H9 (cell line): Measurements from ENCODE around the gene DPF1. TPM values are rescaled to one million over a fixed set of nuclear protein-coding genes. Genes with fewer than 3 reads are reported as not detected.

Source experiments
- DNase-seq: peaks from one replicate; pipeline ENCODE4 v3.0.0-alpha.2; 2017
- H2AFZ ChIP-seq: one replicate; pipeline ENCODE4 v1.6.1; 2013; ENCODE audit warnings: mild to moderate bottlenecking, low read length, control low read depth, moderate library complexity
- H2AK5ac ChIP-seq: 2 replicates; pipeline ENCODE4 v1.6.1; 2013; ENCODE audit warnings: low read length, control low read depth, mixed read lengths; ENCODE audit not compliant: insufficient read length
- H2BK120ac ChIP-seq: one replicate; pipeline ENCODE4 v1.6.1; 2013; ENCODE audit warnings: low read depth, mild to moderate bottlenecking, low read length, control low read depth, inconsistent platforms; ENCODE audit not compliant: poor library complexity, severe bottlenecking
- H2BK12ac ChIP-seq: 2 replicates; pipeline ENCODE4 v1.6.1; 2013; ENCODE audit warnings: low read length, control low read depth, mixed read lengths, low read depth; ENCODE audit not compliant: insufficient read length
- H2BK15ac ChIP-seq: 2 replicates; pipeline ENCODE4 v1.6.1; 2013; ENCODE audit warnings: low read depth, low read length, control low read depth
- H2BK20ac ChIP-seq: one replicate; pipeline ENCODE4 v1.6.1; 2013; ENCODE audit warnings: low read depth, mild to moderate bottlenecking, low read length, control low read depth, inconsistent platforms; ENCODE audit not compliant: poor library complexity, severe bottlenecking
- H2BK5ac ChIP-seq: 2 replicates; pipeline ENCODE4 v1.6.1; 2013; ENCODE audit warnings: low read length, control low read depth, mixed read lengths; ENCODE audit not compliant: insufficient read length
- H3K14ac ChIP-seq: 2 replicates; pipeline ENCODE4 v1.6.1; 2013; ENCODE audit warnings: low read length, control low read depth; ENCODE audit not compliant: insufficient read depth
- H3K18ac ChIP-seq: 2 replicates; pipeline ENCODE4 v1.6.1; 2013; ENCODE audit warnings: low read depth, mild to moderate bottlenecking, mixed read lengths, low read length, control low read depth; ENCODE audit not compliant: insufficient read length
- H3K23ac ChIP-seq: 2 replicates; pipeline ENCODE4 v1.6.1; 2013; ENCODE audit warnings: low read length, control low read depth, mixed read lengths, low read depth; ENCODE audit not compliant: insufficient read length
- H3K23me2 ChIP-seq: 2 replicates; pipeline ENCODE4 v1.6.1; 2013; ENCODE audit warnings: low read depth, mild to moderate bottlenecking, mixed read lengths, low read length, control low read depth; ENCODE audit not compliant: insufficient read length, poor library complexity, severe bottlenecking
- H3K27ac ChIP-seq: 2 replicates; pipeline ENCODE4 v1.5.1; 2013; ENCODE audit warnings: low read length, control low read depth, mixed read lengths, low read depth; ENCODE audit not compliant: insufficient read length
- H3K27me3 ChIP-seq: 2 replicates; pipeline ENCODE4 v1.6.1; 2013; ENCODE audit warnings: low read length, control low read depth, inconsistent platforms; ENCODE audit not compliant: insufficient read depth
- H3K4ac ChIP-seq: 2 replicates; pipeline ENCODE4 v1.6.1; 2013; ENCODE audit warnings: low read depth, mild to moderate bottlenecking, control low read depth, inconsistent platforms, low read length, moderate library complexity
- H3K4me1 ChIP-seq: 2 replicates; pipeline ENCODE4 v1.6.1; 2013; ENCODE audit warnings: low read length, control low read depth, inconsistent platforms; ENCODE audit not compliant: insufficient read depth
- H3K4me2 ChIP-seq: 2 replicates; pipeline ENCODE4 v1.6.1; 2013; ENCODE audit warnings: low read length, control low read depth, mixed read lengths; ENCODE audit not compliant: insufficient read length, insufficient read depth
- H3K56ac ChIP-seq: 2 replicates; pipeline ENCODE4 v1.6.1; 2013; ENCODE audit warnings: low read depth, mild to moderate bottlenecking, mixed read lengths, low read length, control low read depth; ENCODE audit not compliant: insufficient read length
- H3K79me1 ChIP-seq: 2 replicates; pipeline ENCODE4 v1.6.1; 2013; ENCODE audit warnings: low read depth, mild to moderate bottlenecking, moderate library complexity, low read length, control low read depth, inconsistent platforms; ENCODE audit not compliant: insufficient read depth, poor library complexity, severe bottlenecking
- H3K79me2 ChIP-seq: 2 replicates; pipeline ENCODE4 v1.6.1; 2013; ENCODE audit warnings: low read length, control low read depth, inconsistent platforms; ENCODE audit not compliant: insufficient read depth
- H3K9ac ChIP-seq: 2 replicates; pipeline ENCODE4 v1.6.1; 2013; ENCODE audit warnings: low read length, control low read depth, mixed read lengths; ENCODE audit not compliant: insufficient read length; ENCODE audit errors: extremely low read depth
- H3K9me3 ChIP-seq: one replicate; pipeline ENCODE4 v1.6.1; 2013; ENCODE audit warnings: low read depth, low read length, inconsistent platforms; ENCODE audit not compliant: control insufficient read depth
- H3T11ph ChIP-seq: one replicate; pipeline ENCODE4 v1.6.1; 2013; ENCODE audit warnings: mild to moderate bottlenecking, low read length, control low read depth, inconsistent platforms
- H4K20me1 ChIP-seq: one replicate; pipeline ENCODE4 v1.6.1; 2013; ENCODE audit not compliant: control insufficient read depth, insufficient read length, insufficient read depth
- H4K5ac ChIP-seq: 2 replicates; pipeline ENCODE4 v1.6.1; 2013; ENCODE audit warnings: low read depth, mild to moderate bottlenecking, mixed read lengths, low read length, control low read depth; ENCODE audit not compliant: insufficient read length
- H4K8ac ChIP-seq: replicated peaks from 2 replicates; pipeline ENCODE4 v1.6.1; 2013; ENCODE audit warnings: low read length, control low read depth, mixed read lengths, low read depth; ENCODE audit not compliant: insufficient read length
- H4K91ac ChIP-seq: 2 replicates; pipeline ENCODE4 v1.6.1; 2013; ENCODE audit warnings: low read depth, mild to moderate bottlenecking, moderate library complexity, mixed read lengths, low read length, control low read depth; ENCODE audit not compliant: insufficient read length
- H3K27ac Mint-ChIP-seq, 3 experiments: 2 replicates in 2 of 3; 3 replicates in 1 of 3; pipeline ENCODE4 v1.8.0; 2020 to 2021; ENCODE audit warnings: mixed read lengths in 3 of 3, mild to moderate bottlenecking in 1 of 3, moderate library complexity in 1 of 3
- H3K27me3 Mint-ChIP-seq: 2 replicates; pipeline ENCODE4 v1.8.0; 2021; ENCODE audit warnings: low read depth, mild to moderate bottlenecking, moderate library complexity, mixed read lengths
- H3K36me3 Mint-ChIP-seq, 3 experiments: 2 replicates in 2 of 3; 3 replicates in 1 of 3; pipeline ENCODE4 v1.8.0; 2020 to 2021; ENCODE audit warnings: low read depth in 3 of 3, mixed read lengths in 3 of 3; ENCODE audit not compliant: insufficient read depth in 1 of 3
- H3K4me1 Mint-ChIP-seq, 2 experiments: 2 replicates each; pipeline ENCODE4 v1.8.0; 2020; ENCODE audit warnings: mixed read lengths in 2 of 2
- H3K4me3 Mint-ChIP-seq, 2 experiments: 2 replicates in 1 of 2; 3 replicates in 1 of 2; pipeline ENCODE4 v1.8.0; 2020 to 2021; ENCODE audit warnings: mild to moderate bottlenecking in 2 of 2, mixed read lengths in 2 of 2, moderate library complexity in 1 of 2
- H3K9me3 Mint-ChIP-seq, 2 experiments: 2 replicates in 1 of 2; 3 replicates in 1 of 2; pipeline ENCODE4 v1.8.0; 2020; ENCODE audit warnings: mild to moderate bottlenecking in 2 of 2, mixed read lengths in 2 of 2, moderate library complexity in 1 of 2
- WGBS: extraction: QIAGEN DNeasy Blood & Tissue Kit; methylation state at CpG from one replicate; pipeline ENCODE4 v1.1.7; 2013; ENCODE audit warnings: missing lambda C conversion rate, low lambda C conversion rate, mixed read lengths; ENCODE audit not compliant: insufficient read length; ENCODE audit errors: extremely low coverage; 5-methylcytosine and 5-hydroxymethylcytosine counted together
- total RNA-seq: library from RNA; stranded (reverse); gene quantifications from 2 replicates; pipeline ENCODE4 v1.2.1, GENCODE V29; 2021
- TF ChIP-seq, protein P1 (sequence below): fragments of 200-600 bp; sonication (generic); conservative IDR thresholded peaks from 3 replicates; pipeline ENCODE4 v1.8.0; 2021; ENCODE audit warnings: antibody characterized with exemption, mild to moderate bottlenecking

The DPF1 gene
- total RNA-seq, 1 experiment from 2014 or later: 12.0 TPM

DNA sequence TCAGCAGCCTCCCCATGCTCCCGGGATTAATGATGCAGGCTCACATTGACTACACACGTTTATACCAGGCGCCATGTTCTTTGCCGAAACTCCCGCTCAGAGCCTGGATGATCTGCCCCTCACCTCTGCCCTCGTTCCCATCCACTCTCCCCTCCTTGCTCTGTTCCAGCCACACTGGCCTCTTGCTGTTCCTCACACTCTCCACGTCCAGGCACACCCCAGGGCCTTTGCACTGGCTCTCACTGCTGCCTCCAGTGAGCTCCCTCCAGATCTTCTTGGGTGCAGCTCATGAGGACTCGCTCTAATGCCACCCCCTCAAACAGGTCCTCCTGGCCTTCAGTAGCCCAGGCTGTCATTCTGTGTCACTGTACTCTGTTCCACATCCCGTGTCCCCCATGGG is 39.2 kb downstream of the DPF1 start:
- WGBS: no CpG with 5 or more reads among the region's 9 CpGs
- H2AFZ ChIP-seq: no peak overlapping the region
- no peak overlapping the region for H2BK120ac ChIP-seq
- Mint-ChIP-seq H3K4me3 (no peak overlapping the region), H3K27ac (no peak overlapping the region; a peak in 1 of 7 replicates), H3K9me3 (peaks cover 4% of the 10 kb centered on the region in 2 experiments), H3K4me1 (peaks cover 14 to 27% of the 10 kb centered on the region in 2 experiments), H3K27me3 (peaks cover 2% of the 10 kb centered on the region; the same call in 1 of the 2 replicates), H3K36me3 (peaks cover 9 to 23% (median 16%) of the 10 kb centered on the region in 3 experiments; a peak in 6 of 7 replicates)
- no peak overlapping the region for H2BK5ac ChIP-seq
- H3K23me2 ChIP-seq: peaks cover 5% of the 10 kb centered on the region
- H4K8ac ChIP-seq: no peak overlapping the region
- H3T11ph ChIP-seq: no peak overlapping the region
- no peak overlapping the region for H2BK20ac ChIP-seq
- no peak overlapping the region for H3K4me2 ChIP-seq
- no peak overlapping the region for H3K27ac ChIP-seq
- no peak overlapping the region for H3K23ac ChIP-seq
- H3K9me3 ChIP-seq: no peaks in the 10 kb centered on the region
- no peak overlapping the region for H2BK12ac ChIP-seq
- H3K4ac ChIP-seq: no peak overlapping the region
- H3K18ac ChIP-seq: no peak overlapping the region
- H3K9ac ChIP-seq: no peak overlapping the region
- H2BK15ac ChIP-seq: no peak overlapping the region
- no peak overlapping the region for H3K56ac ChIP-seq
- H3K14ac ChIP-seq: no peak overlapping the region
- no peaks in the 10 kb centered on the region for H3K27me3 ChIP-seq
- no peaks in the 10 kb centered on the region for H3K79me2 ChIP-seq
- no peak overlapping the region for H4K5ac ChIP-seq
- TF ChIP-seq, protein P1, sequence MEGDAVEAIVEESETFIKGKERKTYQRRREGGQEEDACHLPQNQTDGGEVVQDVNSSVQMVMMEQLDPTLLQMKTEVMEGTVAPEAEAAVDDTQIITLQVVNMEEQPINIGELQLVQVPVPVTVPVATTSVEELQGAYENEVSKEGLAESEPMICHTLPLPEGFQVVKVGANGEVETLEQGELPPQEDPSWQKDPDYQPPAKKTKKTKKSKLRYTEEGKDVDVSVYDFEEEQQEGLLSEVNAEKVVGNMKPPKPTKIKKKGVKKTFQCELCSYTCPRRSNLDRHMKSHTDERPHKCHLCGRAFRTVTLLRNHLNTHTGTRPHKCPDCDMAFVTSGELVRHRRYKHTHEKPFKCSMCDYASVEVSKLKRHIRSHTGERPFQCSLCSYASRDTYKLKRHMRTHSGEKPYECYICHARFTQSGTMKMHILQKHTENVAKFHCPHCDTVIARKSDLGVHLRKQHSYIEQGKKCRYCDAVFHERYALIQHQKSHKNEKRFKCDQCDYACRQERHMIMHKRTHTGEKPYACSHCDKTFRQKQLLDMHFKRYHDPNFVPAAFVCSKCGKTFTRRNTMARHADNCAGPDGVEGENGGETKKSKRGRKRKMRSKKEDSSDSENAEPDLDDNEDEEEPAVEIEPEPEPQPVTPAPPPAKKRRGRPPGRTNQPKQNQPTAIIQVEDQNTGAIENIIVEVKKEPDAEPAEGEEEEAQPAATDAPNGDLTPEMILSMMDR: no peak
- DNase-seq: no peak
- H4K91ac ChIP-seq: no peak overlapping the region
- no peak overlapping the region for H2AK5ac ChIP-seq
- H3K4me1 ChIP-seq: peaks cover 2% of the 10 kb centered on the region; the same call in 1 of the 2 replicates
- H3K79me1 ChIP-seq: no peaks in the 10 kb centered on the region
- peaks cover 5% of the 10 kb centered on the region for H4K20me1 ChIP-seq
